Measurements from ENCODE around the gene PI4KA. TPM values are rescaled to one million over a fixed set of nuclear protein-coding genes. Genes with fewer than 3 reads are reported as not detected.
"Not testable (repeated sequence)": the region's sequence is repeated elsewhere in the genome, so short reads cannot be mapped to it uniquely, and the experiment has no call there.

The PI4KA gene
- total RNA-seq, 1 donor from 2014 or later: 20.4 TPM

DNA sequence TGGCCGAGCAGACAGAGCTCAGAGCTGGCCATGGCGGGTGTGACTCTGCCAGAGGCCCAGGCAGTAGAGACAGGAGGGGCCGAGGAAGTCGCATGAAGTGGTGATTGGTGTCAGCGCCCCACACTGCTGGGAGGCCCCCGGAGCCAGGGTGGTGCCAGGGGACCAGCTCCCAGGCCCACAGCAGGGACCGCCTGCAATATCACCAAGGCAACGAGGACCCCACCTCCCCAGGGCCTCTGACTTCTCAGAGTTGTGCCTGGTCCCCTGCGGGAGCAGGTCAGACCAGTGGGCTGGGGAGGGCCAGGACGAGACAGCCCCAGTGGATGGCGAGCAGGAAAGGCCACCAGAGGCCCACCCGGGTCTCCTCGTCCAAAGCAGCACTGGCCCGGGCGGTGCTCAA, 189.1 kb downstream of the PI4KA start:
- peaks cover 7 to 15% (median 8%) of the 10 kb centered on the region in 3 donors for H3K27me3 ChIP-seq (ENCODE audit: control insufficient read depth in 3 of 3, insufficient read depth in 3 of 3, low read length in 3 of 3)
- H3K36me3 ChIP-seq (ENCODE audit: control insufficient read depth in 3 of 3, insufficient read depth in 3 of 3, low read length in 3 of 3); H3K9ac ChIP-seq (ENCODE audit: low read depth in 1 of 3, low read length in 3 of 3); H3K27ac ChIP-seq (ENCODE audit: low read depth, low read length); H3K4me3 ChIP-seq (ENCODE audit: low read length in 3 of 3); H3K9me3 ChIP-seq (ENCODE audit: control insufficient read depth in 3 of 3, low read length in 3 of 3); H3K4me1 ChIP-seq (ENCODE audit: control insufficient read depth in 3 of 3, insufficient read depth in 3 of 3, low read length in 3 of 3): not testable (repeated sequence)

DNA sequence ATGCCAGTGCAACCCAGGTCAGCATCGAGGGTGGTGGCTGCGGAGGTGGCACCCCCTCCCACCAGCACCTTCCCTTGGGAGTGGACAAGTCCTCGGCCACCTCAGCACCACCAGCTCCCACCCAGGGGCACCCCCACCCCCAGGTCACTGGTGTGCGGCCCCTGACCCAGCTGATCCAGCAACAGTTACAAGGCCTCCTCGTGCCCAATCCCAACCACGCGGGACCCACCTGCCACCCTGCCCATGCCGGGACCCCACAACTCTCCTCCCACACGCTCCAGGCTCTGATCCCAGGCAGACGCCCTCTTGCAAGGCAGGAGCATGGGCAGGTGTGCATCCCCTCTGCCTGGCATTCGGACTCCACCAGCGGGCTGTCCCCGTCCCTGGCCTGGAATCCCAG, 189.8 kb downstream of the PI4KA start:
- H3K27me3 ChIP-seq (ENCODE audit: control insufficient read depth in 3 of 3, insufficient read depth in 3 of 3, low read length in 3 of 3): peaks cover 10 to 15% (median 14%) of the 10 kb centered on the region in 3 donors
- not testable (repeated sequence) for H3K36me3 ChIP-seq (ENCODE audit: control insufficient read depth in 3 of 3, insufficient read depth in 3 of 3, low read length in 3 of 3); H3K9me3 ChIP-seq (ENCODE audit: control insufficient read depth in 3 of 3, low read length in 3 of 3); H3K4me1 ChIP-seq (ENCODE audit: control insufficient read depth in 3 of 3, insufficient read depth in 3 of 3, low read length in 3 of 3); H3K27ac ChIP-seq (ENCODE audit: low read depth, low read length); H3K4me3 ChIP-seq (ENCODE audit: low read length in 3 of 3); H3K9ac ChIP-seq (ENCODE audit: low read depth in 1 of 3, low read length in 3 of 3)

- not testable (repeated sequence) for H3K36me3 ChIP-seq (ENCODE audit: control insufficient read depth in 3 of 3, insufficient read depth in 3 of 3, low read length in 3 of 3); H3K9me3 ChIP-seq (ENCODE audit: control insufficient read depth in 3 of 3, low read length in 3 of 3); H3K4me1 ChIP-seq (ENCODE audit: control insufficient read depth in 3 of 3, insufficient read depth in 3 of 3, low read length in 3 of 3); H3K27ac ChIP-seq (ENCODE audit: low read depth, low read length); H3K4me3 ChIP-seq (ENCODE audit: low read length in 3 of 3); H3K9ac ChIP-seq (ENCODE audit: low read depth in 1 of 3, low read length in 3 of 3)
- H3K27me3 ChIP-seq (ENCODE audit: control insufficient read depth in 3 of 3, insufficient read depth in 3 of 3, low read length in 3 of 3): peaks cover 10 to 18% (median 15%) of the 10 kb centered on the region in 3 donors
These were observed 190.4 kb downstream of the PI4KA start for GRCh38 chr22:20668226-20668625.

- not testable (repeated sequence) for H3K27ac ChIP-seq (ENCODE audit: low read depth, low read length); H3K4me1 ChIP-seq (ENCODE audit: control insufficient read depth in 3 of 3, insufficient read depth in 3 of 3, low read length in 3 of 3); H3K36me3 ChIP-seq (ENCODE audit: control insufficient read depth in 3 of 3, insufficient read depth in 3 of 3, low read length in 3 of 3); H3K9me3 ChIP-seq (ENCODE audit: control insufficient read depth in 3 of 3, low read length in 3 of 3); H3K4me3 ChIP-seq (ENCODE audit: low read length in 3 of 3); H3K9ac ChIP-seq (ENCODE audit: low read depth in 1 of 3, low read length in 3 of 3)
- peaks cover 10 to 18% (median 15%) of the 10 kb centered on the region in 3 donors for H3K27me3 ChIP-seq (ENCODE audit: control insufficient read depth in 3 of 3, insufficient read depth in 3 of 3, low read length in 3 of 3)
These were observed 191.1 kb downstream of the PI4KA start for GRCh38 chr22:20667548-20667947.

GRCh38 chr22:20666560-20666959, 192.1 kb downstream of the PI4KA start:
- Histone ChIP-seq H3K27me3 (ENCODE audit: control insufficient read depth in 3 of 3, insufficient read depth in 3 of 3, low read length in 3 of 3) (peaks cover 5 to 14% (median 10%) of the 10 kb centered on the region in 3 donors), H3K4me1 (ENCODE audit: control insufficient read depth in 3 of 3, insufficient read depth in 3 of 3, low read length in 3 of 3) (no peaks in the 10 kb centered on the region), H3K9ac (ENCODE audit: low read depth in 1 of 3, low read length in 3 of 3) (no peak overlapping the region), H3K9me3 (ENCODE audit: control insufficient read depth in 3 of 3, low read length in 3 of 3) (peaks cover 0 to 3% (median 1%) of the 10 kb centered on the region in 3 donors), H3K27ac (ENCODE audit: low read depth, low read length) (no peak overlapping the region), H3K4me3 (ENCODE audit: low read length in 3 of 3) (no peak overlapping the region), H3K36me3 (ENCODE audit: control insufficient read depth in 3 of 3, insufficient read depth in 3 of 3, low read length in 3 of 3) (no peaks in the 10 kb centered on the region)

GRCh38 chr22:20664594-20664959, 194.0 kb downstream of the PI4KA start:
- H3K9me3 ChIP-seq (ENCODE audit: control insufficient read depth in 3 of 3, low read length in 3 of 3): peaks cover 0 to 3% (median 1%) of the 10 kb centered on the region in 3 donors
- no peaks in the 10 kb centered on the region for H3K36me3 ChIP-seq (ENCODE audit: control insufficient read depth in 3 of 3, insufficient read depth in 3 of 3, low read length in 3 of 3)
- peaks cover 3 to 11% (median 5%) of the 10 kb centered on the region in 3 donors for H3K27me3 ChIP-seq (ENCODE audit: control insufficient read depth in 3 of 3, insufficient read depth in 3 of 3, low read length in 3 of 3)
- no peak overlapping the region for H3K27ac ChIP-seq (ENCODE audit: low read depth, low read length)
- H3K9ac ChIP-seq (ENCODE audit: low read depth in 1 of 3, low read length in 3 of 3): no peak overlapping the region
- H3K4me1 ChIP-seq (ENCODE audit: control insufficient read depth in 3 of 3, insufficient read depth in 3 of 3, low read length in 3 of 3): no peaks in the 10 kb centered on the region
- no peak overlapping the region for H3K4me3 ChIP-seq (ENCODE audit: low read length in 3 of 3)

GRCh38 chr22:20663941-20664593, 194.5 kb downstream of the PI4KA start:
- H3K4me1 ChIP-seq (ENCODE audit: control insufficient read depth in 3 of 3, insufficient read depth in 3 of 3, low read length in 3 of 3): no peaks in the 10 kb centered on the region
- H3K36me3 ChIP-seq (ENCODE audit: control insufficient read depth in 3 of 3, insufficient read depth in 3 of 3, low read length in 3 of 3): no peaks in the 10 kb centered on the region
- H3K9me3 ChIP-seq (ENCODE audit: control insufficient read depth in 3 of 3, low read length in 3 of 3): peaks cover 0 to 3% (median 1%) of the 10 kb centered on the region in 3 donors

GRCh38 chr22:20663137-20663828, 195.3 kb downstream of the PI4KA start:
- Histone ChIP-seq H3K4me3 (ENCODE audit: low read length in 3 of 3) (no peak overlapping the region), H3K27ac (ENCODE audit: low read depth, low read length) (no peak overlapping the region), H3K4me1 (ENCODE audit: control insufficient read depth in 3 of 3, insufficient read depth in 3 of 3, low read length in 3 of 3) (no peaks in the 10 kb centered on the region), H3K36me3 (ENCODE audit: control insufficient read depth in 3 of 3, insufficient read depth in 3 of 3, low read length in 3 of 3) (no peaks in the 10 kb centered on the region), H3K27me3 (ENCODE audit: control insufficient read depth in 3 of 3, insufficient read depth in 3 of 3, low read length in 3 of 3) (peaks cover 0 to 11% (median 5%) of the 10 kb centered on the region in 3 donors), H3K9me3 (ENCODE audit: control insufficient read depth in 3 of 3, low read length in 3 of 3) (peaks cover 0 to 3% (median 1%) of the 10 kb centered on the region in 3 donors), H3K9ac (ENCODE audit: low read depth in 1 of 3, low read length in 3 of 3) (no peak overlapping the region)

More at GRCh38 chr22:20663941-20664593, 194.5 kb downstream of the PI4KA start:
- no peak overlapping the region for H3K4me3 ChIP-seq (ENCODE audit: low read length in 3 of 3)
- H3K27me3 ChIP-seq (ENCODE audit: control insufficient read depth in 3 of 3, insufficient read depth in 3 of 3, low read length in 3 of 3): peaks cover 3 to 11% (median 5%) of the 10 kb centered on the region in 3 donors
- H3K27ac ChIP-seq (ENCODE audit: low read depth, low read length): no peak overlapping the region
- H3K9ac ChIP-seq (ENCODE audit: low read depth in 1 of 3, low read length in 3 of 3): no peak overlapping the region

- H3K4me1 ChIP-seq (ENCODE audit: control insufficient read depth in 3 of 3, insufficient read depth in 3 of 3, low read length in 3 of 3); H3K4me3 ChIP-seq (ENCODE audit: low read length in 3 of 3); H3K27ac ChIP-seq (ENCODE audit: low read depth, low read length); H3K9ac ChIP-seq (ENCODE audit: low read depth in 1 of 3, low read length in 3 of 3); H3K36me3 ChIP-seq (ENCODE audit: control insufficient read depth in 3 of 3, insufficient read depth in 3 of 3, low read length in 3 of 3); H3K9me3 ChIP-seq (ENCODE audit: control insufficient read depth in 3 of 3, low read length in 3 of 3): not testable (repeated sequence)
- H3K27me3 ChIP-seq (ENCODE audit: control insufficient read depth in 3 of 3, insufficient read depth in 3 of 3, low read length in 3 of 3): peaks cover 0 to 11% (median 5%) of the 10 kb centered on the region in 3 donors
These were observed 196.0 kb downstream of the PI4KA start for GRCh38 chr22:20662524-20663036.

GRCh38 chr22:20661473-20661872, 197.1 kb downstream of the PI4KA start:
- H3K9me3 ChIP-seq (ENCODE audit: control insufficient read depth in 3 of 3, low read length in 3 of 3): peaks cover 0 to 3% (median 1%) of the 10 kb centered on the region in 3 donors
- no peak overlapping the region for H3K27ac ChIP-seq (ENCODE audit: low read depth, low read length)
- no peaks in the 10 kb centered on the region for H3K36me3 ChIP-seq (ENCODE audit: control insufficient read depth in 3 of 3, insufficient read depth in 3 of 3, low read length in 3 of 3)
- peaks cover 0 to 11% (median 5%) of the 10 kb centered on the region in 3 donors for H3K27me3 ChIP-seq (ENCODE audit: control insufficient read depth in 3 of 3, insufficient read depth in 3 of 3, low read length in 3 of 3)
- no peak overlapping the region for H3K9ac ChIP-seq (ENCODE audit: low read depth in 1 of 3, low read length in 3 of 3)
- no peak overlapping the region for H3K4me3 ChIP-seq (ENCODE audit: low read length in 3 of 3)
- no peaks in the 10 kb centered on the region for H3K4me1 ChIP-seq (ENCODE audit: control insufficient read depth in 3 of 3, insufficient read depth in 3 of 3, low read length in 3 of 3)

Measured in skeletal muscle tissue (tissue), 4 donors.